ENCODE data around the gene DMWD. TPM values are rescaled to one million over a fixed set of nuclear protein-coding genes. Genes with fewer than 3 reads are reported as not detected.

Gene DMWD, protein sequence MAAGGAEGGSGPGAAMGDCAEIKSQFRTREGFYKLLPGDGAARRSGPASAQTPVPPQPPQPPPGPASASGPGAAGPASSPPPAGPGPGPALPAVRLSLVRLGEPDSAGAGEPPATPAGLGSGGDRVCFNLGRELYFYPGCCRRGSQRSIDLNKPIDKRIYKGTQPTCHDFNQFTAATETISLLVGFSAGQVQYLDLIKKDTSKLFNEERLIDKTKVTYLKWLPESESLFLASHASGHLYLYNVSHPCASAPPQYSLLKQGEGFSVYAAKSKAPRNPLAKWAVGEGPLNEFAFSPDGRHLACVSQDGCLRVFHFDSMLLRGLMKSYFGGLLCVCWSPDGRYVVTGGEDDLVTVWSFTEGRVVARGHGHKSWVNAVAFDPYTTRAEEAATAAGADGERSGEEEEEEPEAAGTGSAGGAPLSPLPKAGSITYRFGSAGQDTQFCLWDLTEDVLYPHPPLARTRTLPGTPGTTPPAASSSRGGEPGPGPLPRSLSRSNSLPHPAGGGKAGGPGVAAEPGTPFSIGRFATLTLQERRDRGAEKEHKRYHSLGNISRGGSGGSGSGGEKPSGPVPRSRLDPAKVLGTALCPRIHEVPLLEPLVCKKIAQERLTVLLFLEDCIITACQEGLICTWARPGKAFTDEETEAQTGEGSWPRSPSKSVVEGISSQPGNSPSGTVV
- 57.2 TPM for total RNA-seq
- long read RNA-seq, partial matches to known transcripts = 4 of 10 reads
- long read RNA-seq, other reads (novel, unspliced or antisense) = 2 of 10 reads

DNA sequence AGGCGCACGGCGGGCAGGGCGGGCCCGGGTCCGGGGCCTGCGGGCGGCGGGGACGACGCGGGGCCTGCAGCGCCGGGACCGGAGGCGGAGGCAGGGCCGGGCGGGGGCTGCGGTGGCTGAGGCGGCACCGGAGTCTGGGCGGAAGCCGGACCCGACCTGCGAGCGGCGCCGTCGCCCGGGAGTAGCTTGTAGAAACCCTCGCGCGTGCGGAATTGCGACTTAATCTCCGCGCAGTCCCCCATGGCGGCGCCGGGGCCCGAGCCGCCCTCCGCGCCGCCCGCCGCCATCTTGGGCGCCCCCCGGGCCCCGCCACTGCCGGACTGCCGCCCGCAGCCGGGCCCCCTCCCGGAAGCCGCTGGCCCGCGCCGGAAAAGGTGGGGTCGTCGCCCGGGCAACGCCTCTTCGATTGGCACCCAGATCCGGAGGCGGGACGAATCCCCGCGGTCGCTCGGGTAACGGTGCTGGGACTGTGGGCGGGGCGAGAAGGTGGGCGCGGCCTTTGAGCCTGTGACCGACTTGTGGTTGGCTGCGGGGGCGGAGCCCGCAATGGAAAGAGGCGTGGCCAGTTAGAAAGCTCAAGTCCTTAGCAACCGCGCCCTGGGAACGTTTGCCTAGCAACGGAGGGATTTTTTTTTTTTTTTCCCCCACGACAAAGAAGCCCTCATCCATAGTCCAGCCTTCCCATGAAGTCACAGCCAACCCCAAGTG is at the start of gene DMWD:
DMWD (minus strand) TSS at position 376 of the 708 bp plus-strand sequence; CDS start at position 287, 89 bp downstream.
- peak; percentile 100 for DNase-seq (ENCODE audit: low spot score)

DNA sequence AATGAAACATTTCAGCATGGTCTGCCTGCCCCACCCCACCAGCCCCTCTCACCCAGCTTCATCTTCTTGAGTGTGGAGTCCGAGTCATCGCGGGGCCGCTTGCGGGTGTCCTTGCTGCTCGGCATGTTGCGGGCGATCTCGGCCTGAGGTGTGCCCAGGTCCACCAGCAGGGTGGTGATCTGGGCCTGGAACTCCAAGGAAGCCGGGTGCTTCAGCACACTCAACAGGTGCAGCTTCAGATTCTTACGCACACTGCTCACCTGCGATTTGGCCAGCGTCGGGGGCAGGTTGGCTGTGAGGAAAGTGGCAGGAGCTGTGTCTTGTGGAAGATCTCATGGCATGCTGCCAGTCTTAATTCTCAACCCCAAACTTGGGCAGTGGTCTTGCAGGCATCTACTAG is 49.6 kb upstream of the DMWD start:
- DNase-seq (ENCODE audit: low spot score) = no peak

DNA sequence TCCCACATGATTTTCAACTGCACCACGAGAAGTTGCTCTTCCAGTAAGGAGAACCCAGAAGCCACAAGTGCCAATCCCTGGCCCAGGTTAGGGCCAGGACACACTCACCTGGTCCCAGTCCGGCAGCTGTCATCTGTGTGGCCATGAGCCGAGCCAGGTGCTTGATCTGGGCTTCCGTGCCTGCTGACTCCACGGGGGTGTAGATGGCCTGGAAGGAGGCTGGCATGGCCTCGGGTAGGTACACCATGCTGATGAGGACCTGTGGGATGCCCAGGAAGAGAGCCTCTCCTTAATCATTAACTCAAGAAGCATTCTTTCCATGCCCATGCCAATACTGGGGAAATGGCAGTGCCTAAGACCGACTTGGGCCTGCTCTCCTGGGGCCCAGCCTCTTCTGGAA is 42.3 kb upstream of the DMWD start:
- DNase-seq (ENCODE audit: low spot score) = no peak

DNA sequence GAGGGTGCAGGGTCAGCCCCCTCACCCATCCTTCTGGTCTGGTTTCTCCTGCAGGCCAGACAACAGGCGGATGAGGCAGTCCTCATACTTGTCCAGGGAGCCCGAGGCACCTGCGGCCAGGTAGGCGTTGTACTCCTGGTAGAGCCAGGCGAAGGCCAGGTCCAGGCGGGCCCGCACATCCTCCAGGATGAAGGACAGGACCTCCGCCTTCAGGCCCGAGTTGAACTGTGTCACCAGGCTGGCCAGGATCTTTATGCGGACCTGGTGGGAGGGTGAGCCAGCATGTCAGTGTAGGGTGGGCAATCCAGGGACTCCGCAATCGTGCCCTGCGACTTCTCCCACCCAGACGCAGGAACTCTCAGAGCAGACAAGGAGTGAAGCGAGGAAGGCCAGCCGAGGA is 36.3 kb upstream of the DMWD start:
- DNase-seq (ENCODE audit: low spot score) = no peak

DNA sequence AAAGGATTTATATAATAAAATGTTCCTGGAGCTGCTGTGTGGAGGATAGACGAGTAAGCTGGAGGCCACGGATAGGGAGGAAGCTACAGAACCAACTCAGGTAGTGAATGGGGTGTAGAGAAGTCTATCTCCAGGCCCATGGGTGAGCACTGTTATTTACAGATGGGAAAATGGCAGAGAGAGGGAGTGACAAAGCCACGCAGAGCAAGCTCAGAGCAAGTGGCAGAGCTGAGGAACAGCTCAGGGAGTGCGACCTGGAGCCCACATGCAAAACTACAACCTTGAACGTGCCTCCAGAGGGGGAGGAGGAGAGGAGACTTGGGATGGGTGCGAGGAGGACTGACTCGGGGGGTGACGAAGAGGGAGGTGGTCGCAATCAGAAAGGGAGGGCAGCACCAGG is 35.9 kb upstream of the DMWD start:
- no peak for DNase-seq (ENCODE audit: low spot score)

DNA sequence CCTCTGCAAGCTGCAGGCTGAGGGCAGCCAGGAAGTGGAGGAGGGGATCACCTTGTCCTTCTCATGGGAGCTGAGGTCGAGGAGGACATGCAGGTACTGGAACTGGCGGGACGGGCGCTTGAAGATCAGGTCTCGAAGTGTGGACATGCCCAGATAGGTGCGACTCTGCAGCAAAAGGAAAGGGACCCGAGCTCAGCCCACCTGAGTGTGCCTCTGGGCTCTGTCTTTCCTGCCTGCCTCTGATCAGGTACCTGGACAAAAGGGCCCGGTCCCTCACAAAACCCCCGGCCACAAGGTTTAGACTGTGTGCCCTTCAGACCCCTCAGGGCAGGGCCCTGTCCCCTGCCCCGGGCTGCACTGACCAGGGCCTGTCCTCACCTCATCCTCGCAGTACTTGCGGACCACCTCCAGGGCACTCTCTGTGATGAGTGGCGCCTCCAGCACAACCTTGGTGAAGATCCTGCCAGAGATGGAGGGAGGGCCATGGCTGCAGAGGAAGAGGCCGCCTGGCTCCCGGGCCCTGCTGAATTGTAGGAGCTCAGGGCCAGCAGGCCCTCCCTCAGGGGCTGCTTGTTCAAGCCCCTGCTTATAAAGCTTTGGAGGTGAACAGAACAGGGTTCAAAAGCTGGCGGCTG is 34.9 kb upstream of the DMWD start:
- no peak for DNase-seq (ENCODE audit: low spot score)

DNA sequence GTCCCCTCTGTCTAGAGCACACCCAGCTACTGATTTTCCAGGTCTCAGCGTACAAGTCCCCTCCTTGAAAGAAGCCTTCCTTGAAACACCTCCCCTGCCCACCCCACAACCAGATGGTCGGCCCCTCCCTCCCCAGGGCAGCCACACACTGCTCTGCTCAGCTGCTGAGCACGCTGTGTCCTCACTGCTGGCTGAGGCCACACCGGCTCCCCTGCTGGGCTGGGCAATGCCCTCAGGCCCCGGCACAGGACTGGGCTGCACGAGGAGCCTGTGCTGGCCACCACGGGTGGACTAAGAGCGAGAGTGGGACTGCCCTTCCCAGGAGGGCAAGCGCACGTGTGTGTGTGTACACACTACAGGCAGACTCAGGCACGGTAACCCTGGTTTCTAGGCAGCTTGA is 34.3 kb upstream of the DMWD start:
- no peak for DNase-seq (ENCODE audit: low spot score)

DNA sequence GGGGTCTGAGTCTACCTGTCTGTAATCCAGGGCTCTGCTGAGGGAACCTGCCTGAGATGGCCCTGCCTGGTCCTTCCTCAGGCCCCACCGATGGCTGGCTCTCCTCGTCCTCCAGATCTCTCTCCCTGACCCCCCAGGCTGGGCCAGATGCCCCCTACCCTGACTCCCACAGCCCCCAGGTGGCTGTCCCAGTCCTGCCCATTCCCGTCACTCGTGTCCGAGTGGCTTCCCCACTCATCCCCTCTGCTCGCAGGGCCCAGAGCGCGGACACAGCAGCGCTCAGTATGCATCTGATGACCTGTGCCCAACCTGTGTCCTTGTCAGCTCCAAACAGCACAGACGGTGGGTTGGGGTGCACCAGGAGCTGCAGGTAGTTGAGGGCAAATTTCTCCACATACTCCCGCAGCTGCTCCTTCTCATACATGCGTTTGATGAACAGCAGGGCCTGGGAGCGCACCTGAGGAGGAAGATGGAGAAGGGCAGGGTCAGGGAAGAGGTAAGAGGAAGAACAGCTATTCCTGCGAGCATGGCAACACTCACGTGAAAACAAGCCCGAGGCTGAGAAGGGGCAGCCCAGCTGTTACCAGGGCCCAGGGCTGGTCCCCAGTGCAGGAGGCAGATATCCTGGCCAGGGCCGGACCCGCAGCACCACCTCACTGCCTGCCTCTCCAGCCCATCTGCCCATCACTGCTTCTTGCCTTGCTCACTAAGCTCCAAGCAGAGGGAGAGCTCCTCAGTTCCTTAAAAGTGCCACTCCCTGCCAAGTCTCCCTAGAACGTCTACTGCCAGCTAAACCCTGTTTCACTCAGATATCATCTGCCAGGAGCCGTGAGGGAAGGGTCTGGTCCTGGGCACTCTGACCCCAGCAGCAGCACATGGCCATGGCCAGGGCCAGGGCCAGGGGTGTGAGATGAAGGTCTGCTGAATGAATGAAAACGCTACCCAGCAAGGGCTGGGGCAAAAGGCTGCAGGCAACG is 33.6 kb upstream of the DMWD start:
- DNase-seq (ENCODE audit: low spot score) = no peak

DNA sequence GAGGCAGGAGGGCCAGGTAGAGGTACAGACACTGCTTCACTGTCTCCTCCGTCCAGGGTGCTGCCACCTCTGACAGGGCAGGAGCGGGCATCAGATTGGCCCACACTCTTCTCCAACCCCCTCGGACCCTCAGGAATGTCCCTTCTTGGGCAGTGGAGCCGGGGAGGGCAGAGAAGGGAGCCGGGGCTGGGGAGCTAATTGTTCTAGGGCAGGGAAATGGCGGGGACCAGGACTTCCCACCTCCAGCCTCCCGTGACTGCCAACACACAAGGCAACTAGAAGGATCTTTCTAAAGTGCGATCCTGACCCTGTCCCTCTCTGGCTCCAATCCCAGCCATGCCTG is 32.6 kb upstream of the DMWD start:
- no peak for DNase-seq (ENCODE audit: low spot score)

DNA sequence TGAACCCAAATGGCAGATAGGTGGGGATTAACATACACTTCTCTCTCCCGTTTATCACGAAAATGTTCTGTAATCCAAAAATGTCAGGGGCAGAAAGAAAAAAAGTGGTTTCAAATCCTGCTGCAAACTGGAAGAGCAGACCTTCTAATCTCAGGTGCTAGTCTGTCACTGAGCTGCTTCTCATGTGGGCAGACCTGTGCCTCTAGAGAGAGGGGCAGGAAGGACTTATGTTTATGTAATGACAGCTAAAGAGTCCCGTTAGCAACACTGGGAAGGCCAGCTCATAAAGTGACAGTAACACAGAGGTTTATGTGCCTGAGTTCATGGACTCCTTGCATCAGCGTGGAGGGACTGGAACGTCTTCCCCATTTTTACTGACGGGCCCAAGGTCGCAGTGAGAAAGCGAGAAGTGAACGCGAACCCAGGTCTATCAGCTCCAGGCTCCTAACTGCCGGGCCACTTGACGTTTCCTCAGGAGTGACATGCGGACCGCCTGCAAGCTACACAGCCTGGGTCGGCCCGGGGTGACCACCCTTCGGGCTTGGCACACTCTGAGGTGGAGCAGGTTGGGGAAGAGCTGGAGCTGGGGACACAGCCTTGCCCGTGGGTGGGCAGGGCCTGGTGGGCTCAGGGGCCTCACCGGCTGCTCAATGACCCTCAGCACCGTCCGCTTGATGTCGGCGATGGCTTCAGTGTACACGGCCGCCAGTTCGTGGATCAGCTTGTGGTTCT is 32.1 kb upstream of the DMWD start:
- DNase-seq (ENCODE audit: low spot score) = no peak

DNA sequence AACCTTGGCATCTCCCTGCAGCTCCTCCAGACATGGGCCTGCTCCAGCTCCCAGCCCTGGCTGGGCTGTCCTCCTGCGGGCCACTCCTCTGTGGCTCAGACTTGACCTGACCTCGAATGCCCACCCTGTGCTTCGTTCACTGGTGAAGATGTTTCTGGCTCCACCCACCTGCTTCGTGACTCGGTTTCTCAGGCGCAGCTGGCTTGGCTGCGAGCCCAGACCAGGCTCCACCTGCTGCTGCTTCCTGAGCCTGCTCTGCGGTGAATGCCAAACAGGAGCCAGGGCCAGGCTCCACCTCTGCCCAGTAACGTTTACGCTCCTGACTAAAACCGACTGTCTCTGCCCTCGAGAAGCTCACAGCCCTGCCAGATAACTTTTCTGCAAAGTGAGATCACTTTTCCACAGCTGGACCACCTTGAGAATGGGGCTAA is 31.4 kb upstream of the DMWD start:
- no peak for DNase-seq (ENCODE audit: low spot score)

DNA sequence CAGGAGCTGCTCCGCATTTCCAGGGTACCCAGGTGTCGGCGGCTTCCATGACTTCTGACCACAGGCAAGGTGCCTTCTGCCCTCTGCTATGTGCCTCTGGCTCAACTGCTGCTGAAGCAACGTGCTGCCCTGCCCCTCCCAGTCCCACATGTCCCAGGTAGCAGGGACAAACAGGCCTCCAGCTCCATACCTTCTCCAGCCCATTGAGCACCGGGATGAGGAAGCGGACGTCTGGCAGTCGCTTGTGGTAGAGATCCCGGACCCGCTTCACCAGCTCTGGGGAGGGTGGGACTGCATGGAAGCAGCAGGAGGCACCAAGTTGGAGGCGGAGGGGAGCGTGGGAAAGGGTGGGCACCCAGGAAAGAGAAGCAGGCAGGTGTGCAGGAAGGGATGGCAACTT is 30.5 kb upstream of the DMWD start:
- DNase-seq (ENCODE audit: low spot score) = no peak

DNA sequence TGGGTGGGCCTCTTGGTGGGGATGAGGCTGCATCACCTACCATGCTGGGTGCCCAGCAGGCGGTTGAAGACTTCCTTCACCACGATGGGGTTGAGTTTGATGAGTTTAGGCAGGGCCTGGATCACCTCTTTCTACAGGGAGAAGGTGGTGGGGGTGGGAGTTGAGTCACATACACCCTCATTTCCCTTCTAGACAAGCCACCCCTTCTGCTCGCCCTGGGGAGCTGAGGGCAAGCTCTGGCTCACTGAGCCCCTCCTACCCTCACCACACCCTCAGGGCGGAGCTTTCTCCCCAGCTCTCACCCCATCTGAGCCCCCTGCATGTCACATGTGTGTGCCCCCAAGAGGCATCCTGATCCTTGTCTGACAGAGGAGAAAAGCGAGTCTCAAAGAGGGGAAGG is 30.1 kb upstream of the DMWD start:
- DNase-seq (ENCODE audit: low spot score) = no peak

DNA sequence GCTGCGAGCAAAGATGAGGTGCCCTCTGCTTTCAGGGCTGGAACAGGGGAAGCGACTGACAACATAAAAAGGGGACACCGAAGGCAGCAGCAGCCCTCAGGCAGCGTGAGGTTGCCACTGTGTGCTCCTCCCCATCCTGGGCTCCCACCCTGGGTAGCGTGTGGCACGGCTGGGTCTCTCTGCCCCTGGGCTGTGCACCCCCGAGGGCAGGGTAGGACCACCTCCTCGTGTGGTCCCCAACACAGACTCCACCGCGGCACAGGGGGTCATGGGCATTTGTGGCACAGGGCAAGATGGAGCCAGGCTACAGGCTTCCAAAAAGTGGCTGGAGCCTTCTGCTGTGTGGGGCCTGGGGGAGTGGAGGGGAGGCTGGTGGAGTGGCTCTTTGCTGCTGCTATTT is 28.9 kb upstream of the DMWD start:
- no peak for DNase-seq (ENCODE audit: low spot score)

DNA sequence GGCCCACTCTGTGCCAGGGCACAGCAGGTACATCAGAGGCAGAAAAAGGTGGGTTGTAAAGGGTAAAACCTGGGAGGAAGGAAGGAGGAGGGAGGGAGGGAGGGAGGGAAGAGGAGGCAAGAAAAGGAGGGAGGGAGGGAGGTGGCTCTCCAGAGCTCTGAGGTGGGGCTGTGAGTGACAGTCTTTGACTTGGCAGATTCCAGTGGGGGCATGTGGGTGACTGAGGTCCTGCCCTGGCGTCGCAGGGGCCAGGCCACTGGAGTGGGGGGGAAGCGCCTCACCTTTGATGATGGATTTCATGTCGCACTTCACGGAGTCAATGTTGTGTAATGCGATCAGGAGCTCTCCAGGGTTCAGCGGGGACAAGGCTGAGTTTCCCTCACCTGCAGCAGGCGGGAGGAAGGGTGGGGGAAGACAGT is 28.5 kb upstream of the DMWD start:
- DNase-seq (ENCODE audit: low spot score) = no peak

DNA sequence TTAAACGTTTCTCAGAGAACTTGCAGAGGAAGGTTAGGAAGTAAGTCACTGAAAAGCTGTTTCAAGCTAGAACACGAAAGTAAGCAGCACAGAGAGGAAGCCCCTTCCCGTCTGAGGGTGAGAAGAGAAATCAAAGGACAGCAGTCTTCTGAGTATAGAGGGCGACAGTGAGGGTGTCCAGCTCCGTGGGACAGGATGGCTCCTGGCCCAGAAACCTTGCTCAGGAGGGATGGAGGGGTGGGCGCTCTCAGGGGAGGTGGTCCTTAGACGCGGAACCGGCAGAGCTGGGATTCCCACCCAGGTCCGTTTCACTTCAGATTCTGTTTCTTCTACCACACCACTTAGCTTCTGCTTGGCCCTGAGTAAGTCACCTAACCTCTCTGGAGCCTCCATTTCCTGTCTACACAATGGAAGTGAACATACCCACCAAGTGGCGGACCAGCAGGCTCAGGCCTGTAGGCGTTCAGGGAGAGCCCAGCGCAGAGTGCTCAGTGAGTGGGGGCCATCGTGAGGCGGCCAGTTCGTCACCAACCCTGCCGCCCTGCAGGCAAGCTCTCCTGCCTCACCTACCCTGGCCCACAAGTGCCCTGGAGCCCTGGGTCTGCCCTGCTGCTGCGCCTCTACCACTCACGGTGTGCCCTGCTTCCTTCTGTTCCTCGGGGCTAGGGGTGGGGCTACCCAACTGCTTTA is 27.9 kb upstream of the DMWD start:
- DNase-seq (ENCODE audit: low spot score) = no peak

DNA sequence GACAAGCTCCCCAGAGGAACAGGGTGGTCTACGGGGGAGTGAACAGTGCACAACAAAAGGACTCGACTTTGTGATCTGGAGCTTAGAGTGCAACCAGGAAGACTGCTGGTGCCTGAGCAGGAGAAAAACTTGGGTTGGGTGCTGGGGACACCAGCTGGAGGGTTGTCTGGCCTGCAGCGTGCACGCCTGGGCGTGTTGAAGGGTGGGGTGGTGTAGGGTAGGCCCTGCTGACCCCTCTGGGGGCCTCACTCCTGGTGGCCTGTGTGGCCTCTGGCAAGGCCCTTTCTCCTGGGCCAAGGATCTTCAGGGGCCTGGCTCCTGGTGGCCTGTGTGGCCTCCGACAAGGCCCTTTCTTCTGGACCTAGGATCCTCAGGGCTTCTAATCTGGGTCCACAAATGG is 27.1 kb upstream of the DMWD start:
- no peak for DNase-seq (ENCODE audit: low spot score)

DNA sequence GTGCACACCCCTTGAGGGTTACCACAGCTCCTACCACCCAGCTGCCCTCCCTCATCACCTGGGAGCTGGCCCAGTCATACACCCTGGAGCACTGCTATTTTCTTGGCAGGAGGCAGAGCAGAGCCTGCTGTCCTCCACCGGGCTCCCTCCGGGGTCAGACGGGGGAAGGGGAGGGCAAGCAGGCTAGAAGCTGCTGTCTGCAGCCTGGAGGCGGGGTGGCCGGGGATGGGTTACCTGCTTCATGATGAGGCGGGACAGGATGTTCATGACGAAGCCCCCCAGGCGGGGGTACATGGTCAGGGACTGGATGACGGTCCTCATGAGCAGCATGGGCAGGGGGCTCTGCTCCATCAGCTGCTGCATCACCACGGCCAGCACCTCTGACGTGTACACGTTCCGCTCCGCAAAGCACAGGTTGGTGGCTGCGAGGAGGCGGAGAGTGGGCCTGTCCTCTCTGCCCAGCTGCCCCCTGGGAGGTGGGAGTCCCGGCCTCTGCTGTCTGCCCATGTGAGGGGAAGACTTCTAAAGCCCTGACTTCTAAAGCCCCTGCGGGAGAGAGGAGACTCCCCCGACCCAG is 25.2 kb upstream of the DMWD start:
- DNase-seq (ENCODE audit: low spot score) = no peak

Measured in mesenteric fat pad (tissue), 1 donor.